Hindlimb muscle (tissue), 1 donor: ENCODE data around the gene UGT8. TPM values are rescaled to one million over a fixed set of nuclear protein-coding genes. Genes with fewer than 3 reads are reported as not detected.
A peak's percentile ranks its signal among the peaks of the same experiment; 100 is the strongest.
"Not testable (repeated sequence)": the region's sequence is repeated elsewhere in the genome, so short reads cannot be mapped to it uniquely, and the experiment has no call there.

Source experiments
- DNase-seq: peaks from one replicate; pipeline ENCODE4 v3.0.0-alpha.2; 2013
- polyA plus RNA-seq: library from polyadenylated mRNA; unstranded; fragments of 120-200 nt; gene quantifications from one replicate; pipeline ENCODE4 v1.2.1, GENCODE V29; 2013; ENCODE audit not compliant: insufficient read length

UGT8 gene
- polyA plus RNA-seq, result 0.28 TPM

DNA sequence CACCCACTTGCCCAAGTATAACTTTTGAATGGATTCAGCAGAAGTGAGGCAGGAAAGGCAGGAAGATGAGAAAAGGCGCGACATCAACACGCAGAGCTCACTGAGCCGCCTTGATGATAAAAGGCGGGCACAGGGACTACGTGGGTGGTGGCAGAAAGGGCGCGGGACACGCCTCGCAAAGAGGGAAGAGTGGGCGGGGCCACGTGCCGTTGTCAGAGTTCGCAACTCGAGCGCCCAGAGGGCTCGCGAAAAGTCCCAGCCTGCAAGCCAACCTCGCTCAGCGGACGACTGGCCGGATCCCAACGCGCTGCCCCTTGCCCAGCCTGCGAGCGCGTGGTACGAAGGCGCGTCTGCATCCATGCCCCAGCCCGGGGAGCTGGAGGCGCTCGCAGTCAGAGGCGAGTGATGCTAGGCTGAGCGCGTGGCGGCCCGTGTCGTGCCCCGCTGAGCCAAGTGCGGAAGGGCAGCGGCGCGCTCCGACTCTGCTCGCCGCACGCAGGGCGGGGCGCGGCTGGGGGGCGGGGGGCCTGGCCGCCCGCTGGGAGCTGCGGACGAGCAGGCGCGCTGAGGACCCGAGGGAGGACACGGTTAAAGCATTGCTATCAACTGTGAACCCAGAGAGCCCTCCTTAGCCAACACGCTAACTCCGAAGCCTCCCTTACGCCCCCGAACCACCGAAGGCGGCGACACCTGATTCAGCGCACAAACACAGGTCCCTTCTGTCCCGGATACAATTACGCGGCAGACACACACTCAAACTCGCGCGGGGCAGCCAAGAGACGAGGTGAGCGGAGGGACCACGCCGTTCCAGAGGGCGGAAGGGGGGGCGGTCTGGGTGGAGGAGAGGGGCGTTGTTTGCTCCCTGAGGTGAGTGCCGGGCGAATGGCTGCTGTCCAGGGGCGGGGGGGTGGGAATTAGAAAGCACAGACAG is at the start of gene UGT8:
TSS of gene UGT8 (plus strand) at position 617 of the 931 bp plus-strand sequence. CDS start 24,074 bp downstream, outside the sequence.
- DNase-seq, result peak; percentile 23

GRCh38 chr4:114549638-114550037 is 49.0 kb upstream of the UGT8 start:
- DNase-seq, result no peak

DNA sequence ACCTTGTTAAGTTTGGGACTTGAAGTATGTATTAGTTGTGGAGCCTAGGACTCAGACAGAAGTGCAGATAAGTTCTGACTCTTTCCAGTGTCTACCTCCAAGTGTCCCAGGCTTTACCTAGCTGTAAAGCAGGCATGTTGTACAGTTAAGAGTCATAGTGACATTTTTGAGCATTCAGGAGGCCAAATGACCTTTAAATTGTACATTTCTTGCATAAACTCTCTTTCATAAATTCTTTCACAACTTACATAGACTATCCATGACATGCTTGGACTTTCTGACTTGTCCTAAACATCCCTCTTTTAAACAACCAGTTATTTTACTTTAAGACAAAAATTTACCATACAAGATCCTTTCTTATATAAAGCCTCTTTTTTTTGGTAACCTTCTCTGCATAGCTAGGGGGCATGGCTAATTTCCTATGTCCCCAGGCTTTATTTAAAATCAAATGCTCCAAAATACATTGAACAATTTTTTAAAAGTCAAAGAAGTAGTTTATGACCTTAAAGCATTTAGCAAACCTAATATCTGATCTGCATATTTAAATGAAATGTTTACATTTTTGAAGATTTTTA is 40.1 kb upstream of the UGT8 start:
- DNase-seq, result no peak

DNA sequence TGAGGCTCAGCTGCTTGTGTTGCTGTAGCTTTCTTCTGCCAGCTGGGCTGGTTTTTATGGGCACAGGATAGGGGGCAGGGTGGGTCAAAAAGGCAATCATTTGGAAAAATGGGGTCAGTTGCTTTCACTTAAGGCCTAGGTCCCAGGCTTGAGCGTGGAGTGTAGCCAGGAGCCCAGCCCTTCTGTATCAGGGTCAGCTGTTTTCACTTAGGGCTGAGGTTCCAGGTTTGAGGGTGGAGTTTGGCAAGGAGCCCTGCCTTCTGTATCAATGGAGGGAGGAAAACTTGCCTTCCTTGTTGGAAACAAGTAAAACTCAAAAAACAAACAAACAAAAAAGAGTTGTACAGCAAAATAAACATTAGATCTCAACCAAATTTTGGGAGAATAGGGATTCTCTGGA is 37.0 kb upstream of the UGT8 start:
- DNase-seq, result no peak

DNA sequence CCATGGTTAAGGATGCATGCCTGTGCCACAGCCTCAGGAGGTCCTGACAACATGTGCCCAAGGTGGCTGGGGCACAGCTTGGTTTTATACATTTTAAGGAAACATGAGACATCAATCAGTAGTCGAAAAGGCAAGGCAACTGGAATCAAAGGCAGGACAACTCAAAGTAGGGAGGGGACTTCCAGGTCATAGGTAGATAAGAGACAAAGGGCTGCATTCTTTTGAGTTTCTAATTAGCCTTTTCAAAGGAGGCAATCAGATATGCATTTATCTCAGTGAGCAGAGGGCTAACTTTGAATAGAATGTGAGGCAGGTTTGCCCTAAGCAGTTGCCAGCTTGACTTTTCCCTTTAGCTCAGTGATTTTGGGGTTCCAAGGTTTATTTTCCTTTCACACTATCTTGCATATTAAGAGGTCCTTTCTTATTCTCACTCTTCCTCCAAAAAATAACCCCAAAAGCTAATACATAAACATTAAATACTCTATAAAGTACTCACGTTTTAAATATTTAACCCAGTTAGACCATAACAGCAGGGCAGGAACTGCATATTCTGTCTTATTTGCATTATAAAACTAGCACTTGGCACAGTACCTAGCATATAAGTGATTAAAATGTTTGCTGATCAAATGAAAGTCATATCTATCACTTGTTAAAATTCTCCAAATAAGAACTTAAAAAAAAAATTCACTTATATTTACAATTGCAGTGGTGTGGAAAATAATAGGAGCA is 36.3 kb upstream of the UGT8 start:
- no peak for DNase-seq

GRCh38 chr4:114563536-114564315 is 34.9 kb upstream of the UGT8 start:
- DNase-seq, result no peak

GRCh38 chr4:114577386-114577785 is 21.2 kb upstream of the UGT8 start:
- no peak for DNase-seq

DNA sequence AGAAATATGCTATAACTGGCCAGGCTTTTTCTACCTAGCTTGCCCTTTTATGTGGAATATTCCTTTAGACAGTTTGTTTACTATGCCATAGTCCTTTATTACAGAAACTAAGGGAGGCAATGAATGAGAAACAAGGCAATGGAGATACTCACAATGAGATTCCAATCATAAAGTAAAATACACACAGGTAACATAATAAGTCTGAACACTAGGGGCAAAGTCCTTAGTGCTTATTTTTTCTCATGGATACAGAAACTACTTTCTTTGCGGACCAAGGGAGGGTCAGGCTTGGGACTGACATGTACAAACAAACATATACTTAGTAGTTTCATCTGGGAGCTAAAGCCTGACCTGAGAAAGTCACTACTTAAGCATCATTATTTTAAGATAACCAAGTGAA is 16.0 kb upstream of the UGT8 start:
- DNase-seq, result no peak

DNA sequence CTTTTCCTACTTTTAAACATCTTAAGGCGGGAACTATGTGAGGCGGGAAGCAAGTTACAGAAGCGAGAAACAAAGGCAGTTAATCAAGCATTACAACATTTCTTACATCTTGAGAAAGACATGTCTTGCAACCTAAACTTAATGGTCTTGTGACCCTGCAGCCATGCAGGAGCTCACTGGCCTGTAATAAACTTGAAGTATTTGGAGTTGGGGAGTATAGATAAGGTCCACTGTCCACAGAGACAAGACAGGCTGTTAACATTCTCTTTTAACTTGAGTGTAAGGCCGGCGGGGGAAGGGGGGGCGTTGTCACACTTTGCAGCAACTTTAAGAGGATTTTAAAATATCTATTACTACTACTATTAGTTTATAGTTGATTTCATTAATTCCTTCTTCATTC is 10.3 kb upstream of the UGT8 start:
- DNase-seq, result no peak

GRCh38 chr4:114590360-114590759 is 8.2 kb upstream of the UGT8 start:
- DNase-seq, result not testable (repeated sequence)

DNA sequence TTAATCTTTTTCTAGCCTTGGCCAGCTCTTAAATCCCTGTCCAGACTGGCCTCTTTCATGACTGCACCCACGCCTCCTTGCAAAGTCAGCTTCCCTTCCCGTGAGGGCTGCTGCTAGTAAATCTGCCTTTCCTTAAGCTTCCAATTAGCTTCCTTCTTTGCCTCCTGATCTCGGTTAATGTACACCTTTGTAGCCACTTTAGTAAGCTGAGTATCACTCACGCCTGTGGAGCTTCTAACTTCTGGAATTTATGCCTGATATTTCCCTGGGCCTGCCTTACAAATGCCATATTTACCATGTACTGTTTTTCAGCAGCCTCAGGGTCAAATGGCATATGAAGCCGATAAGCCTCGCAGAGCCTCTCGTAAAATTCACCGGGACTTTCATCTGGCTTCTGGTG is 5.1 kb upstream of the UGT8 start:
- DNase-seq, result no peak

DNA sequence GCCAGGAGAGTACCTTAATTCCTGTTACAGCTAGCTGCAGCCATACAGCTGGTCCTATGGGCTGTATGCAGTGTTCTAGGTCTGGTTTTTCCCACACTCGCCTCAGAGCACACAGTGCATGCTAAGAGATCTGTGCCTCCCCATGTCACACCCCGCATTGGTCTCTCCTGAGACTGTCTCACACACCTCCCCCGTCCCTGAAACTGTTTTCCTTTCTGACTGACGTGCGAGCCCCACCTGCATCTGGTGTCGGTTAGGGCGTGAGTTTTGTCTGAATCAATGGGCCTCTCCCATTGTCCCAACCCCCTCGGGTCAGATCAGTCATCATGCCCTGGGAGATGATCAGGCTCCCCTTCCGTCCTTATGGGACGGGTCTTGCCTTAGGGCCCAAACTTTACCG is 3.4 kb upstream of the UGT8 start:
- DNase-seq, result no peak

GRCh38 chr4:114595921-114596320 is 2.7 kb upstream of the UGT8 start:
- DNase-seq, result no peak

DNA sequence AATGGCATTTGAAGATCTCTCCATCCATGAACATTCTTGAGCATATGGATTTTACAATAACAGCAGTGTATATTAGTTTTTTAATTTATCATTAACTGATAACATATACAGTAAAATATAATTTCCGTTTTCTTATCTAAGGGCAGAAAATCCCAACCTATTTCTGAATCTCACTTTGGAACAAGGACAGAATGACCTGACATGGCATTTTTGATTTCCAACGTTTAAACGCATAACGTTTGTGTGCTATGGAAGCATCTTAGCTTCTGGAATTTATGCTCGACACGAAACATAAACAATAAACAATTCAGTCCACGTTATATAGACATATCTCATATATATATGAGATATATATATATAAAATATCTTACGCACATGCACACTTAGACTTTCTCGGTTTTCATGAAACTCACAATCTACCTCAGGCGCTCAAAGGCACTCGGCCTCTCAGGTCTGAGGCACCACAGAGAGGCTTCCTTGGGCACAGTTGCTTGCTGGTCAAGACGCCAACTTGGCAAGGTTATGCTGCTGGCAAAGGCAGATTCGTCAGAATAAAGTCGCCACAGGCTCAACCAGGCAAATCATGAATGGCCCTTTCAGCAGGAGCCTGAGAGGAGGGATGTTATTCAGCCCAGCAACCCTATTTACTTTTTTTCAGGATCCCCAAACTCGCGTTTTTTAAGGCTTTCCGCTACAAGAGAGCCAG is 1.0 kb upstream of the UGT8 start:
- no peak for DNase-seq

- DNase-seq, result no peak
These were observed 760 bp downstream of the UGT8 start for GRCh38 chr4:114599231-114599902.

DNA sequence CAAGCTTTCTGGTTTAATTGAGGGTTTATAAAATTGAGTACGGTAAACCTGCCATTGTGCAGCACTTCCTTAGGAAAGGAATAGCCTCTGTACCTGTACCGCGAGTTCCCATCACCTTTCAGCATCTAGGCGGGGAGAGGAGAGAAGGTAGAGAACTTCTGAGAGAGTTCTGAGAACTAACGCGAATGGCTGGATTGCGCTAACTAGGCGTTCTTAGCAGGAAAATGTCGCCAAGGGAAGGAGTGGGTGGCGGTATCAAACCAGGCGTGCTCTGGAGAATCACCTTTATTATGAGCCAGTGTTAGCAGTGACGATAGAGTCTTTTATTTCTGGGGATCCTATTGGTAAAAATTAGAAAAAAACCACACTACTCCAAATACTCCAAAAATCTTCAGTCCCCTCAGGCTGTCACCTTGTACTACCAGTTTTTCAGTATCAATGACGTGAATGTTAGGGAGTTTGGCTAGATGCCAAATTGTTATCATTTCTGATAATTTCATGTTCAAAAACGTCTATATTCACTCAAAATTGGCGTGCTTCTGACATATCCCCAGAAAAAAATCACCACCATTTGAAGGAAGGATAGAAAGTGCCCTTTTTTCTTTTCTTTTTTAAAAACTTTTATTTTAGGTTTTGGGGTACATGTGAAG is 1.4 kb downstream of the UGT8 start:
- no peak for DNase-seq

- no peak for DNase-seq
These were observed 2.1 kb downstream of the UGT8 start for GRCh38 chr4:114600672-114601071.

GRCh38 chr4:114601304-114602052 is 2.9 kb downstream of the UGT8 start:
- DNase-seq, result no peak

DNA sequence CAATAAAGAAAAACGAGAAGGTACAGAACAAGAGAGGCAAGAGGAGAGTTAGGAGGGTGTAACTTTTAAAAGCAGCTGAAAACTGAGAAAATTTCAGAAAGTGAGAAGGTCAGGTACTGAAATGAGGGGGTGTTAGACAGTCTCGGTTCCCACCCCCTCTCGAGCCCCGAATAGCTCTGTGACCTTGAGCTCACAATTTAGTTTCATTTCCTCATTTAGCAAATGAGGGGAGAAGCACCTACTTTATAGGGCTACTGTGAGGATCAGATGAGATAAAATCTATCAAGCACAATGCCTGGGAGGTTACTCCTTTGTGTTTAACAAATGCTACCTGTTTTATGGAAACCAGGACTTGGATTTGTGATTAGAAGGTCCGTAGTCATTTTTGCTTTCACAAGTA is 4.9 kb downstream of the UGT8 start:
- DNase-seq, result no peak

GRCh38 chr4:114606245-114606644 is 7.6 kb downstream of the UGT8 start:
- DNase-seq, result no peak
